Loucy (cell line): ENCODE results near the gene KSR2.

Experiments used
- H2AFZ ChIP-seq: fragments of 200-600 bp; sonication (generic); 2 replicates; pipeline ENCODE4 v1.6.0; 2016; ENCODE audit warnings: antibody characterized with exemption, mild to moderate bottlenecking, low read length, moderate library complexity
- H3F3A ChIP-seq: fragments of 200-600 bp; 2 replicates; pipeline ENCODE4 v1.6.0; 2016; ENCODE audit warnings: antibody characterized with exemption, low read depth, mild to moderate bottlenecking
- H3K27me3 ChIP-seq: fragments of 200-600 bp; sonication (generic); 2 replicates; pipeline ENCODE4 v1.6.1; 2014; ENCODE audit warnings: low read length, mild to moderate bottlenecking; ENCODE audit not compliant: insufficient read depth, poor library complexity, severe bottlenecking
- H3K36me3 ChIP-seq: fragments of 200-600 bp; sonication (generic); 2 replicates; pipeline ENCODE4 v1.6.1; 2016; ENCODE audit warnings: low read length; ENCODE audit not compliant: insufficient read depth
- H3K4me1 ChIP-seq: fragments of 200-600 bp; sonication (generic); 2 replicates; pipeline ENCODE4 v1.5.1; 2014; ENCODE audit warnings: low read length, mild to moderate bottlenecking; ENCODE audit not compliant: insufficient read depth, poor library complexity, severe bottlenecking
- H3K4me2 ChIP-seq: fragments of 200-600 bp; sonication (generic); 2 replicates; pipeline ENCODE4 v1.6.0; 2014; ENCODE audit warnings: antibody characterized with exemption, low read length, low read depth, mild to moderate bottlenecking; ENCODE audit not compliant: poor library complexity, severe bottlenecking
- H3K4me3 ChIP-seq: fragments of 200-600 bp; sonication (generic); 2 replicates; pipeline ENCODE4 v1.5.1; 2014; ENCODE audit warnings: low read length, mild to moderate bottlenecking, mixed read lengths; ENCODE audit not compliant: poor library complexity, severe bottlenecking
- H3K79me2 ChIP-seq: fragments of 200-600 bp; sonication (generic); 2 replicates; pipeline ENCODE4 v1.6.1; 2014; ENCODE audit warnings: low read length; ENCODE audit not compliant: insufficient read depth
- H3K9ac ChIP-seq: fragments of 200-600 bp; sonication (generic); 2 replicates; pipeline ENCODE4 v1.6.0; 2014; ENCODE audit warnings: mild to moderate bottlenecking, low read depth, low read length, moderate library complexity; ENCODE audit not compliant: poor library complexity, severe bottlenecking
- H3K9me2 ChIP-seq: fragments of 200-600 bp; sonication (generic); replicated peaks from 2 replicates; pipeline ENCODE4 v1.6.1; 2016; ENCODE audit warnings: low read depth, low read length, mixed read lengths
- H3K9me3 ChIP-seq: fragments of 200-600 bp; sonication (generic); 2 replicates; pipeline ENCODE4 v1.6.1; 2014; ENCODE audit warnings: mild to moderate bottlenecking, antibody characterized with exemption, low read length, low read depth; ENCODE audit not compliant: insufficient read depth
- H4K20me1 ChIP-seq: fragments of 200-600 bp; sonication (generic); 2 replicates; pipeline ENCODE4 v1.6.0; 2014; ENCODE audit warnings: antibody characterized with exemption, low read length, mild to moderate bottlenecking; ENCODE audit not compliant: insufficient read depth, poor library complexity, severe bottlenecking
- CTCF ChIP-seq: fragments of 200-600 bp; sonication (generic); conservative IDR thresholded peaks from 2 replicates; pipeline ENCODE4 v1.5.1; 2014; ENCODE audit warnings: mild to moderate bottlenecking, antibody characterized with exemption, low read length
- EZH2phosphoT487 ChIP-seq: fragments of 200-600 bp; IDR thresholded peaks from 2 replicates; pipeline ENCODE4 v1.6.1; 2018; ENCODE audit warnings: antibody characterized with exemption, mild to moderate bottlenecking, moderate library complexity, borderline replicate concordance

Gene KSR2

GRCh38 chr12:117590999-117591398 lies 377.8 kb downstream of the KSR2 start:
- H3K4me1 ChIP-seq, result no peaks in the 10 kb centered on the region
- no peak for TF ChIP-seq CTCF
- H3F3A ChIP-seq, result no peaks in the 10 kb centered on the region

GRCh38 chr12:117590386-117590785 lies 378.4 kb downstream of the KSR2 start:
- no peak overlapping the region for H2AFZ ChIP-seq
- H3K36me3 ChIP-seq, result no peaks in the 10 kb centered on the region
- H3K4me1 ChIP-seq, result no peaks in the 10 kb centered on the region
- no peaks in the 10 kb centered on the region for H3K9me3 ChIP-seq
- no peaks in the 10 kb centered on the region for H3K79me2 ChIP-seq
- no peak for TF ChIP-seq EZH2phosphoT487
- TF ChIP-seq CTCF, result no peak
- H3K4me3 ChIP-seq, result no peak overlapping the region
- no peaks in the 10 kb centered on the region for H4K20me1 ChIP-seq
- H3K9ac ChIP-seq, result no peak overlapping the region
- no peak overlapping the region for H3K4me2 ChIP-seq
- no peaks in the 10 kb centered on the region for H3K27me3 ChIP-seq
- H3K9me2 ChIP-seq, result no peaks in the 10 kb centered on the region
- H3F3A ChIP-seq, result no peaks in the 10 kb centered on the region

More at GRCh38 chr12:117590999-117591398, 377.8 kb downstream of the KSR2 start:
- H3K79me2 ChIP-seq, result no peaks in the 10 kb centered on the region
- no peak overlapping the region for H3K4me2 ChIP-seq
- H3K9me2 ChIP-seq, result no peaks in the 10 kb centered on the region
- no peaks in the 10 kb centered on the region for H3K9me3 ChIP-seq
- H4K20me1 ChIP-seq, result no peaks in the 10 kb centered on the region
- no peaks in the 10 kb centered on the region for H3K36me3 ChIP-seq
- no peak overlapping the region for H3K9ac ChIP-seq
- H3K27me3 ChIP-seq, result no peaks in the 10 kb centered on the region
- no peak overlapping the region for H3K4me3 ChIP-seq
- no peak overlapping the region for H2AFZ ChIP-seq

- no peaks in the 10 kb centered on the region for H3K79me2 ChIP-seq
Observed at GRCh38 chr12:117589021-117589420, 379.8 kb downstream of the KSR2 start.

More at GRCh38 chr12:117589021-117589420, 379.8 kb downstream of the KSR2 start:
- Histone ChIP-seq H3K4me3 (no peak overlapping the region), H3K4me1 (no peaks in the 10 kb centered on the region), H2AFZ (no peak overlapping the region), H3F3A (no peaks in the 10 kb centered on the region), H3K27me3 (no peaks in the 10 kb centered on the region), H3K36me3 (no peaks in the 10 kb centered on the region), H3K9ac (no peak overlapping the region), H3K9me3 (no peaks in the 10 kb centered on the region), H4K20me1 (no peaks in the 10 kb centered on the region), H3K9me2 (no peaks in the 10 kb centered on the region), H3K4me2 (no peak overlapping the region)
- TF ChIP-seq CTCF (no peak), EZH2phosphoT487 (no peak)
